ENCODE data around the gene PCCA.

The PCCA gene

GRCh38 chr13:100451923-100452322 lies 363.0 kb downstream of the PCCA start:
- Histone ChIP-seq H3F3A (ENCODE audit: insufficient read depth) (no peaks in the 10 kb centered on the region), H3K4me3 (ENCODE audit: insufficient read depth, low read length, poor library complexity, severe bottlenecking) (no peak overlapping the region), H3K27ac (ENCODE audit: low read depth, low read length) (no peak overlapping the region), H2AFZ (ENCODE audit: low read depth, low read length, severe bottlenecking) (no peak overlapping the region), H3K9me3 (ENCODE audit: insufficient read depth, low read length) (no peaks in the 10 kb centered on the region), H3K9me2 (replicated peaks; ENCODE audit: insufficient read depth, low read length) (no peaks in the 10 kb centered on the region), H3K36me3 (ENCODE audit: low read length) (no peaks in the 10 kb centered on the region), H3K79me2 (ENCODE audit: insufficient read depth, low read length) (no peaks in the 10 kb centered on the region), H3K4me2 (ENCODE audit: low read depth, low read length, poor library complexity, severe bottlenecking) (no peak overlapping the region), H4K20me1 (ENCODE audit: low read depth, low read length) (no peaks in the 10 kb centered on the region), H3K9ac (ENCODE audit: low read length) (no peak overlapping the region), H3K27me3 (ENCODE audit: low read length) (no peaks in the 10 kb centered on the region)
- no peak for TF ChIP-seq EZH2phosphoT487 (conservative IDR thresholded peaks at IDR 0.05; ENCODE audit: low read length)
- TF ChIP-seq, protein P1, sequence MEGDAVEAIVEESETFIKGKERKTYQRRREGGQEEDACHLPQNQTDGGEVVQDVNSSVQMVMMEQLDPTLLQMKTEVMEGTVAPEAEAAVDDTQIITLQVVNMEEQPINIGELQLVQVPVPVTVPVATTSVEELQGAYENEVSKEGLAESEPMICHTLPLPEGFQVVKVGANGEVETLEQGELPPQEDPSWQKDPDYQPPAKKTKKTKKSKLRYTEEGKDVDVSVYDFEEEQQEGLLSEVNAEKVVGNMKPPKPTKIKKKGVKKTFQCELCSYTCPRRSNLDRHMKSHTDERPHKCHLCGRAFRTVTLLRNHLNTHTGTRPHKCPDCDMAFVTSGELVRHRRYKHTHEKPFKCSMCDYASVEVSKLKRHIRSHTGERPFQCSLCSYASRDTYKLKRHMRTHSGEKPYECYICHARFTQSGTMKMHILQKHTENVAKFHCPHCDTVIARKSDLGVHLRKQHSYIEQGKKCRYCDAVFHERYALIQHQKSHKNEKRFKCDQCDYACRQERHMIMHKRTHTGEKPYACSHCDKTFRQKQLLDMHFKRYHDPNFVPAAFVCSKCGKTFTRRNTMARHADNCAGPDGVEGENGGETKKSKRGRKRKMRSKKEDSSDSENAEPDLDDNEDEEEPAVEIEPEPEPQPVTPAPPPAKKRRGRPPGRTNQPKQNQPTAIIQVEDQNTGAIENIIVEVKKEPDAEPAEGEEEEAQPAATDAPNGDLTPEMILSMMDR (IDR thresholded peaks at IDR 0.05; ENCODE audit: insufficient read depth, low read length, poor library complexity, severe bottlenecking): no peak

GRCh38 chr13:100454876-100455275 lies 366.0 kb downstream of the PCCA start:
- Histone ChIP-seq H3K9me3 (ENCODE audit: insufficient read depth, low read length) (no peaks in the 10 kb centered on the region), H3K4me3 (ENCODE audit: insufficient read depth, low read length, poor library complexity, severe bottlenecking) (no peak overlapping the region), H3K4me2 (ENCODE audit: low read depth, low read length, poor library complexity, severe bottlenecking) (no peak overlapping the region), H3K9ac (ENCODE audit: low read length) (no peak overlapping the region), H3F3A (ENCODE audit: insufficient read depth) (no peaks in the 10 kb centered on the region), H2AFZ (ENCODE audit: low read depth, low read length, severe bottlenecking) (no peak overlapping the region), H3K36me3 (ENCODE audit: low read length) (no peaks in the 10 kb centered on the region), H4K20me1 (ENCODE audit: low read depth, low read length) (no peaks in the 10 kb centered on the region), H3K27me3 (ENCODE audit: low read length) (no peaks in the 10 kb centered on the region), H3K27ac (ENCODE audit: low read depth, low read length) (no peak overlapping the region), H3K79me2 (ENCODE audit: insufficient read depth, low read length) (no peaks in the 10 kb centered on the region), H3K9me2 (replicated peaks; ENCODE audit: insufficient read depth, low read length) (no peaks in the 10 kb centered on the region)
- TF ChIP-seq EZH2phosphoT487 (conservative IDR thresholded peaks at IDR 0.05; ENCODE audit: low read length): no peak
- TF ChIP-seq, protein P1 (IDR thresholded peaks at IDR 0.05; ENCODE audit: insufficient read depth, low read length, poor library complexity, severe bottlenecking): no peak

DNA sequence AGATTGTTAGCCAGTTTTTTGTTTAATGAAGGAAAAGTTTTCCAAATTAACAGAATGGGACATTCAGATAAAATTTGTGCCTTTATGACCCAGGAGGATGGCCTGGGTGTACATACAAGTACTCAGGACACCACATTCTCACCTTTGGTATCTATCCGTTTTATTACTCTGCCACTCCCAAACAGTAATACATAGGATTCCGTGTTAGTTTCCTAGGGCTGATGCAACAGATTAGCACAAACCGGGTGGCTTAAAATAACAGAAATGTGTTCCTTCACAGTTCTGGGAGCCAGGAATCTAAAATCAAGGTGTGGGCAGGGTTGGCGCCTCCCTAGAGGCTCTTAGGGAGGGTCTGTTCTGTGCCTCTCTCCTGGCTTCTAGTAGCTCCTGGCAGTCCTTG lies 369.8 kb downstream of the PCCA start:
- Histone ChIP-seq H4K20me1 (ENCODE audit: low read depth, low read length) (no peaks in the 10 kb centered on the region), H3K79me2 (ENCODE audit: insufficient read depth, low read length) (no peaks in the 10 kb centered on the region), H3K9me2 (replicated peaks; ENCODE audit: insufficient read depth, low read length) (no peaks in the 10 kb centered on the region), H2AFZ (ENCODE audit: low read depth, low read length, severe bottlenecking) (no peak overlapping the region), H3K27me3 (ENCODE audit: low read length) (no peaks in the 10 kb centered on the region), H3F3A (ENCODE audit: insufficient read depth) (no peaks in the 10 kb centered on the region), H3K36me3 (ENCODE audit: low read length) (no peaks in the 10 kb centered on the region), H3K27ac (ENCODE audit: low read depth, low read length) (no peak overlapping the region), H3K4me3 (ENCODE audit: insufficient read depth, low read length, poor library complexity, severe bottlenecking) (no peak overlapping the region), H3K4me2 (ENCODE audit: low read depth, low read length, poor library complexity, severe bottlenecking) (no peak overlapping the region), H3K9me3 (ENCODE audit: insufficient read depth, low read length) (no peaks in the 10 kb centered on the region), H3K9ac (ENCODE audit: low read length) (no peak overlapping the region)
- TF ChIP-seq EZH2phosphoT487 (conservative IDR thresholded peaks at IDR 0.05; ENCODE audit: low read length): no peak
- TF ChIP-seq, protein P1 (IDR thresholded peaks at IDR 0.05; ENCODE audit: insufficient read depth, low read length, poor library complexity, severe bottlenecking): no peak
